ENCODE data around the gene DPP6. TPM values are rescaled to one million over a fixed set of nuclear protein-coding genes. Genes with fewer than 3 reads are reported as not detected.

The DPP6 gene
- polyA plus RNA-seq, 2 of the 4 experiments (the other 2 are of a cell fraction) = not detected

DNA sequence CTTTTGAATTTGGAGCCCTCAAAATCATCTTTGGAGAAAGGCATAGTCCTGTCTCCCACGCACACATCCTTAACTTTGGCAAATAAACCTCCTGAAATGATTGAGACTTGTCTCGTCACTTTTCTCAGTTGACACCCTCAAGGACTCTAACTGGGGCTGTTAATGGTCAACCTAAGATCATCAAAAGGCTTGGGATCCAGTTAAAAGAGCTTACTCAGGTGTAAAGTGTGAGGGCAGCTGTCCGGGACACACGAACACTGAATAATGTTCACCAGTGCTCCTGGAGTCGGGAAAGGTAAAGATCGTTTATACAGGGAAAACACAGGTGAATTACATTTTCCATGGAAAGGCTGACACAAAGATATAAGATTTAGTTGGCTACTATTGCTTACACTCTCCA lies 866.1 kb downstream of the DPP6 start:
- Histone ChIP-seq H3K27ac (no peak overlapping the region), H3K9me3 (no peaks in the 10 kb centered on the region), H3K4me2 (no peak overlapping the region), H3K4me3 (no peak overlapping the region), H3K4me1 (no peaks in the 10 kb centered on the region)
- DNase-seq (ENCODE audit: low read depth in 1 of 2, low spot score in 1 of 2) = no peak
- no peak for FAIRE-seq
- ChIA-PET POLR2A (no interaction called here), CTCF (interaction anchor here (1.2 to 3.4 kb wide), 2 partner anchors 9 to 35 kb away, joined by 3 to 17 read pairs; no protein-coding TSS in a partner anchor)
- 24% methylated on average over 6 of the region's 6 CpGs for WGBS (ENCODE audit: missing lambda C conversion rate)
- TF ChIP-seq JUN (IDR thresholded peaks at IDR 0.05) (no peak), RNF2 (IDR thresholded peaks at IDR 0.05; ENCODE audit: borderline replicate concordance, low read depth) (no peak), POLR2AphosphoS2 (conservative IDR thresholded peaks at IDR 0.05; ENCODE audit: low read length) (no peak), RAD21 (conservative IDR thresholded peaks at IDR 0.05 in 1 of 2, IDR thresholded peaks at IDR 0.05 in 1 of 2) (no peak), CHD2 (IDR thresholded peaks at IDR 0.05; ENCODE audit: low read length, partially characterized antibody) (no peak), FOSB (CRISPR knock-in tag; IDR thresholded peaks at IDR 0.05) (no peak), RARB (CRISPR knock-in tag; IDR thresholded peaks at IDR 0.05) (no peak), SREBF2 (IDR thresholded peaks at IDR 0.05) (no peak), KDM1A (IDR thresholded peaks at IDR 0.05; ENCODE audit: low read depth) (no peak)
- TF ChIP-seq, protein P1, sequence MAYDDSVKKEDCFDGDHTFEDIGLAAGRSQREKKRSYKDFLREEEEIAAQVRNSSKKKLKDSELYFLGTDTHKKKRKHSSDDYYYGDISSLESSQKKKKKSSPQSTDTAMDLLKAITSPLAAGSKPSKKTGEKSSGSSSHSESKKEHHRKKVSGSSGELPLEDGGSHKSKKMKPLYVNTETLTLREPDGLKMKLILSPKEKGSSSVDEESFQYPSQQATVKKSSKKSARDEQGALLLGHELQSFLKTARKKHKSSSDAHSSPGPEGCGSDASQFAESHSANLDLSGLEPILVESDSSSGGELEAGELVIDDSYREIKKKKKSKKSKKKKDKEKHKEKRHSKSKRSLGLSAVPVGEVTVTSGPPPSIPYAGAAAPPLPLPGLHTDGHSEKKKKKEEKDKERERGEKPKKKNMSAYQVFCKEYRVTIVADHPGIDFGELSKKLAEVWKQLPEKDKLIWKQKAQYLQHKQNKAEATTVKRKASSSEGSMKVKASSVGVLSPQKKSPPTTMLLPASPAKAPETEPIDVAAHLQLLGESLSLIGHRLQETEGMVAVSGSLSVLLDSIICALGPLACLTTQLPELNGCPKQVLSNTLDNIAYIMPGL (CRISPR knock-in tag; IDR thresholded peaks at IDR 0.05; ENCODE audit: borderline replicate concordance) = no peak
- TF ChIP-seq, protein P2, sequence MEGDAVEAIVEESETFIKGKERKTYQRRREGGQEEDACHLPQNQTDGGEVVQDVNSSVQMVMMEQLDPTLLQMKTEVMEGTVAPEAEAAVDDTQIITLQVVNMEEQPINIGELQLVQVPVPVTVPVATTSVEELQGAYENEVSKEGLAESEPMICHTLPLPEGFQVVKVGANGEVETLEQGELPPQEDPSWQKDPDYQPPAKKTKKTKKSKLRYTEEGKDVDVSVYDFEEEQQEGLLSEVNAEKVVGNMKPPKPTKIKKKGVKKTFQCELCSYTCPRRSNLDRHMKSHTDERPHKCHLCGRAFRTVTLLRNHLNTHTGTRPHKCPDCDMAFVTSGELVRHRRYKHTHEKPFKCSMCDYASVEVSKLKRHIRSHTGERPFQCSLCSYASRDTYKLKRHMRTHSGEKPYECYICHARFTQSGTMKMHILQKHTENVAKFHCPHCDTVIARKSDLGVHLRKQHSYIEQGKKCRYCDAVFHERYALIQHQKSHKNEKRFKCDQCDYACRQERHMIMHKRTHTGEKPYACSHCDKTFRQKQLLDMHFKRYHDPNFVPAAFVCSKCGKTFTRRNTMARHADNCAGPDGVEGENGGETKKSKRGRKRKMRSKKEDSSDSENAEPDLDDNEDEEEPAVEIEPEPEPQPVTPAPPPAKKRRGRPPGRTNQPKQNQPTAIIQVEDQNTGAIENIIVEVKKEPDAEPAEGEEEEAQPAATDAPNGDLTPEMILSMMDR (IDR thresholded peaks at IDR 0.05) = no peak
- TF ChIP-seq, protein P3, sequence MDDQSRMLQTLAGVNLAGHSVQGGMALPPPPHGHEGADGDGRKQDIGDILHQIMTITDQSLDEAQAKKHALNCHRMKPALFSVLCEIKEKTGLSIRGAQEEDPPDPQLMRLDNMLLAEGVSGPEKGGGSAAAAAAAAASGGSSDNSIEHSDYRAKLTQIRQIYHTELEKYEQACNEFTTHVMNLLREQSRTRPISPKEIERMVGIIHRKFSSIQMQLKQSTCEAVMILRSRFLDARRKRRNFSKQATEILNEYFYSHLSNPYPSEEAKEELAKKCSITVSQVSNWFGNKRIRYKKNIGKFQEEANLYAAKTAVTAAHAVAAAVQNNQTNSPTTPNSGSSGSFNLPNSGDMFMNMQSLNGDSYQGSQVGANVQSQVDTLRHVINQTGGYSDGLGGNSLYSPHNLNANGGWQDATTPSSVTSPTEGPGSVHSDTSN (IDR thresholded peaks at IDR 0.05) = no peak
- TF ChIP-seq, protein P4, sequence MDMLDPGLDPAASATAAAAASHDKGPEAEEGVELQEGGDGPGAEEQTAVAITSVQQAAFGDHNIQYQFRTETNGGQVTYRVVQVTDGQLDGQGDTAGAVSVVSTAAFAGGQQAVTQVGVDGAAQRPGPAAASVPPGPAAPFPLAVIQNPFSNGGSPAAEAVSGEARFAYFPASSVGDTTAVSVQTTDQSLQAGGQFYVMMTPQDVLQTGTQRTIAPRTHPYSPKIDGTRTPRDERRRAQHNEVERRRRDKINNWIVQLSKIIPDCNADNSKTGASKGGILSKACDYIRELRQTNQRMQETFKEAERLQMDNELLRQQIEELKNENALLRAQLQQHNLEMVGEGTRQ (IDR thresholded peaks at IDR 0.05) = no peak
- ATAC-seq = no peak

DNA sequence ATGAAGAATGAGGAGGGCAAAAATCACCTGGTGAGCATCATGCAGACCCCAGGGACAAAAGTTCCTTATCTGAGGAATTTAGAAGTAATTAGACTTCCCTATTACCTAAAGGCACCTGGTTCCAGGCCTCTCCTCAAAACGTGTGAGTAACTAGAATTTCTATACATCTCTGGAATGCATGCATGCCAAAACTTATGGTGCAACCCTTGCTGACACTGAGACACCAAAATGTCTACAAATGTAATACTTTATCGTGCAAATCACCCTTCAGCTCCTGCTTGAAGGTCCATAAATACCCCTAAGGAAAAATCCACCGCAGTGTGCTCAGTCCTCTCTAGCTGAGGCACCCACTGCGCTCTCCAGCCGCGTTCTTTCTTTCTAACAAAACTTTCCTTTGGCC lies 866.5 kb downstream of the DPP6 start:
- no peaks in the 10 kb centered on the region for H3K9me3 ChIP-seq
- WGBS (ENCODE audit: missing lambda C conversion rate) = 60% methylated on average over 6 of the region's 6 CpGs
- H3K4me2 ChIP-seq = no peak overlapping the region
- ChIA-PET POLR2A (no interaction called here), CTCF (interaction anchor here (1.2 to 3.4 kb wide), 2 partner anchors 9 to 34 kb away, joined by 3 to 17 read pairs; no protein-coding TSS in a partner anchor)
- H3K4me3 ChIP-seq = no peak overlapping the region
- DNase-seq (ENCODE audit: low read depth in 1 of 2, low spot score in 1 of 2) = no peak
- FAIRE-seq = no peak
- no peaks in the 10 kb centered on the region for H3K4me1 ChIP-seq
- no peak overlapping the region for H3K27ac ChIP-seq
- TF ChIP-seq SMC3 (IDR thresholded peaks at IDR 0.05) (no peak), EHMT2 (IDR thresholded peaks at IDR 0.05; ENCODE audit: low read depth) (no peak), EHF (CRISPR knock-in tag; IDR thresholded peaks at IDR 0.05) (no peak), PHF8 (IDR thresholded peaks at IDR 0.05; ENCODE audit: borderline replicate concordance, low read depth) (no peak), RARB (CRISPR knock-in tag; IDR thresholded peaks at IDR 0.05) (no peak), NFE2L2 (conservative IDR thresholded peaks at IDR 0.05; ENCODE audit: low read length) (no peak), CHD2 (IDR thresholded peaks at IDR 0.05; ENCODE audit: low read length, partially characterized antibody) (no peak), KDM5A (IDR thresholded peaks at IDR 0.05) (no peak), CBX8 (IDR thresholded peaks at IDR 0.05) (no peak)
- TF ChIP-seq, protein P5, sequence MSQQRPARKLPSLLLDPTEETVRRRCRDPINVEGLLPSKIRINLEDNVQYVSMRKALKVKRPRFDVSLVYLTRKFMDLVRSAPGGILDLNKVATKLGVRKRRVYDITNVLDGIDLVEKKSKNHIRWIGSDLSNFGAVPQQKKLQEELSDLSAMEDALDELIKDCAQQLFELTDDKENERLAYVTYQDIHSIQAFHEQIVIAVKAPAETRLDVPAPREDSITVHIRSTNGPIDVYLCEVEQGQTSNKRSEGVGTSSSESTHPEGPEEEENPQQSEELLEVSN (IDR thresholded peaks at IDR 0.05; ENCODE audit: borderline replicate concordance, low read depth) = no peak
- no peak for ATAC-seq
